SK-N-MC (cell line): ENCODE results near the gene NRN1.
A peak's percentile ranks its signal among the peaks of the same experiment; 100 is the strongest.

Source experiments
- DNase-seq: peaks from one replicate; pipeline ENCODE4 v3.0.0-alpha.2; 2011; ENCODE audit warnings: low read depth, low spot score
- H3K27ac ChIP-seq: fragments of 200-600 bp; sonication (generic); 2 replicates; pipeline ENCODE4 v1.5.1; 2016; ENCODE audit warnings: mixed run types
- H3K36me3 ChIP-seq: fragments of 200-600 bp; sonication (generic); 2 replicates; pipeline ENCODE4 v1.6.1; 2017; ENCODE audit warnings: antibody characterized with exemption, low read length, mixed read lengths; ENCODE audit not compliant: insufficient read depth
- H3K4me3 ChIP-seq: fragments of 200-600 bp; sonication (generic); 2 replicates; pipeline ENCODE4 v1.5.1; 2016
- H3K9ac ChIP-seq: fragments of 200-600 bp; sonication (generic); 2 replicates; pipeline ENCODE4 v1.8.0; 2017; ENCODE audit warnings: mixed run types, mixed read lengths; ENCODE audit not compliant: insufficient read length
- H3K9me3 ChIP-seq: fragments of 200-600 bp; sonication (generic); 2 replicates; pipeline ENCODE4 v1.6.1; 2017; ENCODE audit warnings: low read depth, mild to moderate bottlenecking, antibody characterized with exemption, low read length, moderate library complexity, mixed read lengths
- EZH2 ChIP-seq: fragments of 200-600 bp; sonication (generic); IDR thresholded peaks from one replicate; pipeline ENCODE4 v1.6.1; 2017; ENCODE audit warnings: antibody characterized with exemption
- FOXP2 ChIP-seq: optimal IDR thresholded peaks from 2 replicates; pipeline ENCODE3; 2011; ENCODE audit warnings: mild to moderate bottlenecking, moderate library complexity; ENCODE audit not compliant: insufficient read depth; ENCODE audit errors: extremely low read length, control extremely low read depth
- POLR2AphosphoS5 ChIP-seq: IDR thresholded peaks from 2 replicates; pipeline ENCODE4 v1.6.1; 2012; ENCODE audit warnings: mild to moderate bottlenecking, low read depth, low read length, borderline replicate concordance

Gene NRN1

GRCh38 chr6:6004390-6004995, 2.2 kb downstream of the NRN1 start:
- H3K36me3 ChIP-seq, result peaks cover 11% of the 10 kb centered on the region; the same call in 1 of the 2 replicates
- H3K4me3 ChIP-seq, result peak overlapping the region; percentile 97
- peak overlapping the region; percentile 82 for H3K27ac ChIP-seq
- TF ChIP-seq FOXP2, result no peak
- TF ChIP-seq POLR2AphosphoS5, result peak; percentile 62
- no peaks in the 10 kb centered on the region for H3K9me3 ChIP-seq
- peak; percentile 50 for DNase-seq
- H3K9ac ChIP-seq, result peak overlapping the region; percentile 94

- DNase-seq, result peak; percentile 18
- Histone ChIP-seq H3K27ac (peak overlapping the region; percentile 82), H3K4me3 (peak overlapping the region; percentile 97), H3K9me3 (no peaks in the 10 kb centered on the region), H3K9ac (peak overlapping the region; percentile 94), H3K36me3 (peaks cover 11% of the 10 kb centered on the region; the same call in 1 of the 2 replicates)
- TF ChIP-seq POLR2AphosphoS5 (peak; percentile 57), FOXP2 (no peak), EZH2 (no peak)
Measured at GRCh38 chr6:6003621-6004366, 2.9 kb downstream of the NRN1 start.

GRCh38 chr6:6002848-6003620, 3.7 kb downstream of the NRN1 start:
- TF ChIP-seq FOXP2 (no peak), POLR2AphosphoS5 (no peak), EZH2 (no peak)
- peaks cover 11% of the 10 kb centered on the region; the same call in 1 of the 2 replicates for H3K36me3 ChIP-seq
- H3K9me3 ChIP-seq, result no peaks in the 10 kb centered on the region
- H3K4me3 ChIP-seq, result peak overlapping the region; percentile 97
- H3K27ac ChIP-seq, result peak overlapping the region; percentile 82; the same call in 1 of the 2 replicates
- DNase-seq, result no peak
- peak overlapping the region; percentile 94 for H3K9ac ChIP-seq

- Histone ChIP-seq H3K9me3 (no peaks in the 10 kb centered on the region), H3K9ac (no peak overlapping the region), H3K27ac (no peak overlapping the region), H3K4me3 (peak overlapping the region; percentile 97; the same call in 1 of the 2 replicates), H3K36me3 (peaks cover 11% of the 10 kb centered on the region; the same call in 1 of the 2 replicates)
- no peak for TF ChIP-seq POLR2AphosphoS5
- TF ChIP-seq FOXP2, result no peak
- TF ChIP-seq EZH2, result no peak
- no peak for DNase-seq
Measured at GRCh38 chr6:6002005-6002847, 4.5 kb downstream of the NRN1 start.

GRCh38 chr6:6001443-6001842, 5.3 kb downstream of the NRN1 start:
- no peak overlapping the region for H3K27ac ChIP-seq
- H3K36me3 ChIP-seq, result peaks cover 11% of the 10 kb centered on the region; the same call in 1 of the 2 replicates
- no peak for DNase-seq
- no peaks in the 10 kb centered on the region for H3K9me3 ChIP-seq
- no peak overlapping the region for H3K4me3 ChIP-seq
- H3K9ac ChIP-seq, result no peak overlapping the region
- TF ChIP-seq FOXP2, result no peak
- TF ChIP-seq POLR2AphosphoS5, result no peak
- TF ChIP-seq EZH2, result no peak

GRCh38 chr6:5999688-6000608, 6.8 kb downstream of the NRN1 start:
- no peaks in the 10 kb centered on the region for H3K9me3 ChIP-seq
- TF ChIP-seq FOXP2 (no peak), POLR2AphosphoS5 (no peak), EZH2 (no peak)
- H3K9ac ChIP-seq, result no peak overlapping the region
- peak overlapping the region; percentile 73 for H3K4me3 ChIP-seq
- H3K27ac ChIP-seq, result peak overlapping the region; percentile 94
- peaks cover 11% of the 10 kb centered on the region; the same call in 1 of the 2 replicates for H3K36me3 ChIP-seq
- no peak for DNase-seq
